GM10266 (cell line): ENCODE results near the gene TM9SF2.
"Not testable (repeated sequence)": the region's sequence is repeated elsewhere in the genome, so short reads cannot be mapped to it uniquely, and the experiment has no call there.

Source experiments
- DNase-seq: peaks from one replicate; pipeline ENCODE4 v3.0.0; 2012; ENCODE audit errors: extremely low spot score
- CTCF ChIP-seq: IDR thresholded peaks from 2 replicates; pipeline ENCODE4 v1.5.1; 2012; ENCODE audit warnings: mild to moderate bottlenecking, low read depth; ENCODE audit not compliant: control insufficient read depth, insufficient read depth; ENCODE audit errors: missing control alignments

Gene TM9SF2

GRCh38 chr13:99477493-99477892 is 23.8 kb upstream of the TM9SF2 start:
- TF ChIP-seq CTCF, result no peak
- no peak for DNase-seq

- no peak for DNase-seq
- TF ChIP-seq CTCF, result no peak
These were observed 19.9 kb upstream of the TM9SF2 start for GRCh38 chr13:99481366-99481765.

GRCh38 chr13:99484473-99484872 is 16.8 kb upstream of the TM9SF2 start:
- no peak for DNase-seq
- no peak for TF ChIP-seq CTCF

GRCh38 chr13:99486996-99487395 is 14.3 kb upstream of the TM9SF2 start:
- TF ChIP-seq CTCF, result no peak
- DNase-seq, result no peak

GRCh38 chr13:99489028-99489427 is 12.2 kb upstream of the TM9SF2 start:
- no peak for TF ChIP-seq CTCF
- DNase-seq, result no peak

- DNase-seq, result not testable (repeated sequence)
These were observed 9.5 kb upstream of the TM9SF2 start for GRCh38 chr13:99491750-99492149.

GRCh38 chr13:99495466-99496183 is 5.6 kb upstream of the TM9SF2 start:
- DNase-seq, result no peak
- TF ChIP-seq CTCF, result no peak
